Sigmoid colon (tissue), 4 donors: ENCODE data around the gene COMMD3.

ENCODE experiments used
- EP300 ChIP-seq, 4 donors: sonication (generic); formaldehyde crosslinking; IDR thresholded peaks; one replicate each; pipeline ENCODE4 v1.6.1; 2017; ENCODE audit warnings: antibody characterized with exemption in 4 of 4
- POLR2A ChIP-seq, 2 donors: fragments of 450-650 bp; IDR thresholded peaks; one replicate each; pipeline ENCODE4 v1.6.1; 2016; ENCODE audit warnings: antibody characterized with exemption in 2 of 2, mild to moderate bottlenecking in 2 of 2, moderate library complexity in 2 of 2
- TF ChIP-seq, protein P1 (sequence below), 4 experiments: fragments of 450-650 bp in 3 of 4; fragments of 200-600 bp in 1 of 4; IDR thresholded peaks; one replicate each; pipeline ENCODE4 v1.5.1; 2016 to 2019; ENCODE audit warnings: antibody characterized with exemption in 4 of 4, mild to moderate bottlenecking in 3 of 4, moderate library complexity in 2 of 4

DNA sequence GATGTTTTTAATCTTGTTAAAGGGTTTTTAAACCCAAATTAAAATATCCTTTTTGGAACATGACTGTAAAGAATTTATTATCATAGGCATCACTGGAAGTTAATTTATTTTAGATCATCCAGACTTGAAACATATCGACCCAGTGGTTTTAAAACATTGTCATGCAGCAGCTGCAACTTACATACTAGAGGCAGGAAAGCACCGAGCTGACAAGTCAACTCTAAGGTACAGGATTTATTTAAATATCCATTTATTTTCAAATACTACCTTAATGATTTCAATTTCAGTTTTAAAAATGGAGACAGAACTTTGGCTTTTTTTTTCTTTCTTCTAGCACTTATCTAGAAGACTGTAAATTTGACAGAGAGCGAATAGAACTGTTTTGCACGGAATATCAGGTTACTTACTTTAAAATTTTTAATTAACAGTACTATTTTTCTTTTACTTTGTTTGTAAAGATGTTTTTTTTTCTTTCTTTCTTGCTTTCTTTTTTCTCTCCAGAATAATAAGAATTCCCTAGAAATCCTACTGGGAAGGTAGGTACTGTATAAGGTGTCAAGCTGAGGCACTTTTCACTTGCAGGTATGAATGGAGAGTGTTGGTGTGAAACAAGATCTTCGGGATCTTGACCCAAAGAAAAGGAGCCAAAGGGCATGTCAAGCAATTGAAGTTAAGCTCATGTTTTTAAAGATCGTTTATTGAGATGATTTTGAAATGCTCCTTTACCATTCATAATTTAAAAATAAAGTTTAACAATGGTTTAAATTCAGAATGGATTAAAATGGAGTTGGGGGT is 1.8 kb downstream of the COMMD3 start:
- TF ChIP-seq, protein P1, sequence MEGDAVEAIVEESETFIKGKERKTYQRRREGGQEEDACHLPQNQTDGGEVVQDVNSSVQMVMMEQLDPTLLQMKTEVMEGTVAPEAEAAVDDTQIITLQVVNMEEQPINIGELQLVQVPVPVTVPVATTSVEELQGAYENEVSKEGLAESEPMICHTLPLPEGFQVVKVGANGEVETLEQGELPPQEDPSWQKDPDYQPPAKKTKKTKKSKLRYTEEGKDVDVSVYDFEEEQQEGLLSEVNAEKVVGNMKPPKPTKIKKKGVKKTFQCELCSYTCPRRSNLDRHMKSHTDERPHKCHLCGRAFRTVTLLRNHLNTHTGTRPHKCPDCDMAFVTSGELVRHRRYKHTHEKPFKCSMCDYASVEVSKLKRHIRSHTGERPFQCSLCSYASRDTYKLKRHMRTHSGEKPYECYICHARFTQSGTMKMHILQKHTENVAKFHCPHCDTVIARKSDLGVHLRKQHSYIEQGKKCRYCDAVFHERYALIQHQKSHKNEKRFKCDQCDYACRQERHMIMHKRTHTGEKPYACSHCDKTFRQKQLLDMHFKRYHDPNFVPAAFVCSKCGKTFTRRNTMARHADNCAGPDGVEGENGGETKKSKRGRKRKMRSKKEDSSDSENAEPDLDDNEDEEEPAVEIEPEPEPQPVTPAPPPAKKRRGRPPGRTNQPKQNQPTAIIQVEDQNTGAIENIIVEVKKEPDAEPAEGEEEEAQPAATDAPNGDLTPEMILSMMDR (IDR thresholded peaks at IDR 0.05): no peak
- no peak for TF ChIP-seq POLR2A (IDR thresholded peaks at IDR 0.05)
- no peak for TF ChIP-seq EP300 (IDR thresholded peaks at IDR 0.05)
